ENCODE data around the gene FNDC3B. TPM values are rescaled to one million over a fixed set of nuclear protein-coding genes. Genes with fewer than 3 reads are reported as not detected.
A peak's percentile ranks its signal among the peaks of the same experiment; 100 is the strongest.

The FNDC3B gene
- total and polyA plus RNA-seq, 2 of the 8 experiments (the other 6 are each of a cell fraction or from before 2014, with no cell fraction given), result 14.1 to 44.4 TPM

- 46% methylated on average over 3 of the region's 3 CpGs; no CpG with 5 or more reads in 1 of the 2 experiments for WGBS, 2 experiments (ENCODE audit: extremely low coverage in 1 of 2, insufficient coverage in 1 of 2, insufficient read length in 1 of 2, insufficient replicate concordance in 2 of 2, low coverage in 1 of 2, low lambda C conversion rate in 2 of 2, missing lambda C conversion rate in 1 of 2)
- no peak for FAIRE-seq
- TF ChIP-seq BCL11A (IDR thresholded peaks at IDR 0.05; ENCODE audit: low read depth in 2 of 2, low read length in 2 of 2) (no peak), CREB1 (IDR thresholded peaks at IDR 0.05) (no peak), BRCA1 (IDR thresholded peaks at IDR 0.05; ENCODE audit: low read depth, low read length) (no peak), EGR1 (IDR thresholded peaks at IDR 0.05; ENCODE audit: borderline replicate concordance, low read depth, low read length) (no peak), CTBP2 (IDR thresholded peaks at IDR 0.05; ENCODE audit: borderline replicate concordance, insufficient read depth, insufficient read length, low read length) (no peak), KDM4A (IDR thresholded peaks at IDR 0.05; ENCODE audit: low read depth, low read length, severe bottlenecking) (no peak), RBBP5 (IDR thresholded peaks at IDR 0.05; ENCODE audit: borderline replicate concordance, low read depth, low read length) (no peak), YY1 (IDR thresholded peaks at IDR 0.05; ENCODE audit: low read depth, low read length) (no peak), KDM5A (IDR thresholded peaks at IDR 0.05; ENCODE audit: low read length) (no peak), SP2 (IDR thresholded peaks at IDR 0.05; ENCODE audit: low read length) (no peak)
- H2BK20ac ChIP-seq (ENCODE audit: low read length), result no peak overlapping the region
- H3K4ac ChIP-seq (replicated peaks; ENCODE audit: insufficient read length, low read depth, low read length), result no peak overlapping the region
- H2AFZ ChIP-seq (ENCODE audit: low read length), result peak overlapping the region; percentile 15; the same call in 1 of the 2 replicates
- H3K4me2 ChIP-seq (ENCODE audit: insufficient read depth in 1 of 2, low read depth in 2 of 2, low read length in 2 of 2), result no peak overlapping the region
- H2BK5ac ChIP-seq (ENCODE audit: low read depth, low read length), result no peak overlapping the region
- ChIA-PET CTCF (ENCODE audit: partially characterized antibody) (interaction anchor here (0.7 kb wide), 2 partner anchors 10 to 1021 kb away, joined by 3 read pairs; no protein-coding TSS in a partner anchor), POLR2A (ENCODE audit: partially characterized antibody) (no interaction called here)
- H2BK120ac ChIP-seq (replicated peaks; ENCODE audit: low read depth, low read length), result no peak overlapping the region
- no peak overlapping the region for H3K56ac ChIP-seq (replicated peaks; ENCODE audit: insufficient read length, low read depth, low read length)
- no peaks in the 10 kb centered on the region for H3K79me2 ChIP-seq (ENCODE audit: control insufficient read depth in 1 of 2, insufficient read depth in 2 of 2, low read length in 2 of 2)
- H3K27me3 ChIP-seq (replicated peaks in 1 of 4; ENCODE audit: control insufficient read depth in 3 of 4, extremely low read depth in 1 of 4, insufficient read depth in 3 of 4, low read length in 3 of 4), result no peaks in the 10 kb centered on the region
- no peaks in the 10 kb centered on the region for H3K4me1 ChIP-seq (replicated peaks in 1 of 4; ENCODE audit: control insufficient read depth in 3 of 4, insufficient read depth in 4 of 4, low read length in 3 of 4)
- no peak overlapping the region for H3K14ac ChIP-seq (ENCODE audit: insufficient read length)
- no peak overlapping the region for H4K91ac ChIP-seq (replicated peaks; ENCODE audit: insufficient read length, low read length)
- no peak overlapping the region for H2BK12ac ChIP-seq (ENCODE audit: low read depth, low read length)
- H3K23ac ChIP-seq (ENCODE audit: insufficient read length), result no peak overlapping the region
- no peak overlapping the region for H4K8ac ChIP-seq (ENCODE audit: extremely low read depth, insufficient read depth, low read length)
- no peaks in the 10 kb centered on the region for H3K9me3 ChIP-seq (ENCODE audit: insufficient read depth in 2 of 2, low read depth in 1 of 2, low read length in 1 of 2)
- no peak overlapping the region for H4K5ac ChIP-seq (ENCODE audit: insufficient read length, low read depth, low read length)
- no peak overlapping the region for H3K18ac ChIP-seq (ENCODE audit: extremely low read depth, low read length)
- no peak overlapping the region for H2BK15ac ChIP-seq (ENCODE audit: low read length)
- H3K27ac ChIP-seq (ENCODE audit: low read depth, low read length), result no peak overlapping the region
- no peaks in the 10 kb centered on the region for H3K36me3 ChIP-seq (ENCODE audit: control insufficient read depth in 2 of 4, insufficient read depth in 4 of 4, low read length in 3 of 4)
- H3K79me1 ChIP-seq (ENCODE audit: low read depth, low read length), result no peaks in the 10 kb centered on the region
- no peaks in the 10 kb centered on the region for H4K20me1 ChIP-seq (replicated peaks in 1 of 2; ENCODE audit: control insufficient read depth in 1 of 2, insufficient read depth in 2 of 2, low read length in 2 of 2)
- no peak for DNase-seq (ENCODE audit: low read depth in 1 of 2, low spot score in 2 of 2)
- no peak overlapping the region for H3K9ac ChIP-seq (replicated peaks in 1 of 4; ENCODE audit: extremely low read depth in 1 of 4, low read depth in 3 of 4, low read length in 3 of 4)
- H2AK5ac ChIP-seq (ENCODE audit: low read depth, low read length), result no peak overlapping the region
- H3K23me2 ChIP-seq (ENCODE audit: low read depth, low read length), result no peaks in the 10 kb centered on the region
- no peak overlapping the region for H3K4me3 ChIP-seq (ENCODE audit: extremely low read depth in 1 of 4, insufficient read depth in 2 of 4, low read depth in 3 of 4, low read length in 4 of 4)
Measured at GRCh38 chr3:171994646-171995428, 44.5 kb upstream of the FNDC3B start.
